H9 (cell line): ENCODE measurements around the gene DCC. TPM values are rescaled to one million over a fixed set of nuclear protein-coding genes. Genes with fewer than 3 reads are reported as not detected.

Experiments
- DNase-seq: peaks from one replicate; pipeline ENCODE4 v3.0.0-alpha.2; 2017
- H2AFZ ChIP-seq: one replicate; pipeline ENCODE4 v1.6.1; 2013; ENCODE audit warnings: mild to moderate bottlenecking, low read length, control low read depth, moderate library complexity
- H2AK5ac ChIP-seq: 2 replicates; pipeline ENCODE4 v1.6.1; 2013; ENCODE audit warnings: low read length, control low read depth, mixed read lengths; ENCODE audit not compliant: insufficient read length
- H2BK120ac ChIP-seq: one replicate; pipeline ENCODE4 v1.6.1; 2013; ENCODE audit warnings: low read depth, mild to moderate bottlenecking, low read length, control low read depth, inconsistent platforms; ENCODE audit not compliant: poor library complexity, severe bottlenecking
- H2BK12ac ChIP-seq: 2 replicates; pipeline ENCODE4 v1.6.1; 2013; ENCODE audit warnings: low read length, control low read depth, mixed read lengths, low read depth; ENCODE audit not compliant: insufficient read length
- H2BK15ac ChIP-seq: 2 replicates; pipeline ENCODE4 v1.6.1; 2013; ENCODE audit warnings: low read depth, low read length, control low read depth
- H2BK20ac ChIP-seq: one replicate; pipeline ENCODE4 v1.6.1; 2013; ENCODE audit warnings: low read depth, mild to moderate bottlenecking, low read length, control low read depth, inconsistent platforms; ENCODE audit not compliant: poor library complexity, severe bottlenecking
- H2BK5ac ChIP-seq: 2 replicates; pipeline ENCODE4 v1.6.1; 2013; ENCODE audit warnings: low read length, control low read depth, mixed read lengths; ENCODE audit not compliant: insufficient read length
- H3K14ac ChIP-seq: 2 replicates; pipeline ENCODE4 v1.6.1; 2013; ENCODE audit warnings: low read length, control low read depth; ENCODE audit not compliant: insufficient read depth
- H3K18ac ChIP-seq: 2 replicates; pipeline ENCODE4 v1.6.1; 2013; ENCODE audit warnings: low read depth, mild to moderate bottlenecking, mixed read lengths, low read length, control low read depth; ENCODE audit not compliant: insufficient read length
- H3K23ac ChIP-seq: 2 replicates; pipeline ENCODE4 v1.6.1; 2013; ENCODE audit warnings: low read length, control low read depth, mixed read lengths, low read depth; ENCODE audit not compliant: insufficient read length
- H3K23me2 ChIP-seq: 2 replicates; pipeline ENCODE4 v1.6.1; 2013; ENCODE audit warnings: low read depth, mild to moderate bottlenecking, mixed read lengths, low read length, control low read depth; ENCODE audit not compliant: insufficient read length, poor library complexity, severe bottlenecking
- H3K27ac ChIP-seq: 2 replicates; pipeline ENCODE4 v1.5.1; 2013; ENCODE audit warnings: low read length, control low read depth, mixed read lengths, low read depth; ENCODE audit not compliant: insufficient read length
- H3K27me3 ChIP-seq: 2 replicates; pipeline ENCODE4 v1.6.1; 2013; ENCODE audit warnings: low read length, control low read depth, inconsistent platforms; ENCODE audit not compliant: insufficient read depth
- H3K4ac ChIP-seq: 2 replicates; pipeline ENCODE4 v1.6.1; 2013; ENCODE audit warnings: low read depth, mild to moderate bottlenecking, control low read depth, inconsistent platforms, low read length, moderate library complexity
- H3K4me1 ChIP-seq: 2 replicates; pipeline ENCODE4 v1.6.1; 2013; ENCODE audit warnings: low read length, control low read depth, inconsistent platforms; ENCODE audit not compliant: insufficient read depth
- H3K4me2 ChIP-seq: 2 replicates; pipeline ENCODE4 v1.6.1; 2013; ENCODE audit warnings: low read length, control low read depth, mixed read lengths; ENCODE audit not compliant: insufficient read length, insufficient read depth
- H3K56ac ChIP-seq: 2 replicates; pipeline ENCODE4 v1.6.1; 2013; ENCODE audit warnings: low read depth, mild to moderate bottlenecking, mixed read lengths, low read length, control low read depth; ENCODE audit not compliant: insufficient read length
- H3K79me1 ChIP-seq: 2 replicates; pipeline ENCODE4 v1.6.1; 2013; ENCODE audit warnings: low read depth, mild to moderate bottlenecking, moderate library complexity, low read length, control low read depth, inconsistent platforms; ENCODE audit not compliant: insufficient read depth, poor library complexity, severe bottlenecking
- H3K79me2 ChIP-seq: 2 replicates; pipeline ENCODE4 v1.6.1; 2013; ENCODE audit warnings: low read length, control low read depth, inconsistent platforms; ENCODE audit not compliant: insufficient read depth
- H3K9ac ChIP-seq: 2 replicates; pipeline ENCODE4 v1.6.1; 2013; ENCODE audit warnings: low read length, control low read depth, mixed read lengths; ENCODE audit not compliant: insufficient read length; ENCODE audit errors: extremely low read depth
- H3K9me3 ChIP-seq: one replicate; pipeline ENCODE4 v1.6.1; 2013; ENCODE audit warnings: low read depth, low read length, inconsistent platforms; ENCODE audit not compliant: control insufficient read depth
- H3T11ph ChIP-seq: one replicate; pipeline ENCODE4 v1.6.1; 2013; ENCODE audit warnings: mild to moderate bottlenecking, low read length, control low read depth, inconsistent platforms
- H4K20me1 ChIP-seq: one replicate; pipeline ENCODE4 v1.6.1; 2013; ENCODE audit not compliant: control insufficient read depth, insufficient read length, insufficient read depth
- H4K5ac ChIP-seq: 2 replicates; pipeline ENCODE4 v1.6.1; 2013; ENCODE audit warnings: low read depth, mild to moderate bottlenecking, mixed read lengths, low read length, control low read depth; ENCODE audit not compliant: insufficient read length
- H4K8ac ChIP-seq: replicated peaks from 2 replicates; pipeline ENCODE4 v1.6.1; 2013; ENCODE audit warnings: low read length, control low read depth, mixed read lengths, low read depth; ENCODE audit not compliant: insufficient read length
- H4K91ac ChIP-seq: 2 replicates; pipeline ENCODE4 v1.6.1; 2013; ENCODE audit warnings: low read depth, mild to moderate bottlenecking, moderate library complexity, mixed read lengths, low read length, control low read depth; ENCODE audit not compliant: insufficient read length
- H3K27ac Mint-ChIP-seq, 3 experiments: 2 replicates in 2 of 3; 3 replicates in 1 of 3; pipeline ENCODE4 v1.8.0; 2020 to 2021; ENCODE audit warnings: mixed read lengths in 3 of 3, mild to moderate bottlenecking in 1 of 3, moderate library complexity in 1 of 3
- H3K27me3 Mint-ChIP-seq: 2 replicates; pipeline ENCODE4 v1.8.0; 2021; ENCODE audit warnings: low read depth, mild to moderate bottlenecking, moderate library complexity, mixed read lengths
- H3K36me3 Mint-ChIP-seq, 3 experiments: 2 replicates in 2 of 3; 3 replicates in 1 of 3; pipeline ENCODE4 v1.8.0; 2020 to 2021; ENCODE audit warnings: low read depth in 3 of 3, mixed read lengths in 3 of 3; ENCODE audit not compliant: insufficient read depth in 1 of 3
- H3K4me1 Mint-ChIP-seq, 2 experiments: 2 replicates each; pipeline ENCODE4 v1.8.0; 2020; ENCODE audit warnings: mixed read lengths in 2 of 2
- H3K4me3 Mint-ChIP-seq, 2 experiments: 2 replicates in 1 of 2; 3 replicates in 1 of 2; pipeline ENCODE4 v1.8.0; 2020 to 2021; ENCODE audit warnings: mild to moderate bottlenecking in 2 of 2, mixed read lengths in 2 of 2, moderate library complexity in 1 of 2
- H3K9me3 Mint-ChIP-seq, 2 experiments: 2 replicates in 1 of 2; 3 replicates in 1 of 2; pipeline ENCODE4 v1.8.0; 2020; ENCODE audit warnings: mild to moderate bottlenecking in 2 of 2, mixed read lengths in 2 of 2, moderate library complexity in 1 of 2
- CTCF ChIP-seq: fragments of 200-600 bp; sonication (generic); conservative IDR thresholded peaks from 3 replicates; pipeline ENCODE4 v1.8.0; 2021; ENCODE audit warnings: antibody characterized with exemption, mild to moderate bottlenecking
- WGBS: extraction: QIAGEN DNeasy Blood & Tissue Kit; methylation state at CpG from one replicate; pipeline ENCODE4 v1.1.7; 2013; ENCODE audit warnings: missing lambda C conversion rate, low lambda C conversion rate, mixed read lengths; ENCODE audit not compliant: insufficient read length; ENCODE audit errors: extremely low coverage; 5-methylcytosine and 5-hydroxymethylcytosine counted together
- total RNA-seq: library from RNA; stranded (reverse); gene quantifications from 2 replicates; pipeline ENCODE4 v1.2.1, GENCODE V29; 2021

The DCC gene
- total RNA-seq, 1 experiment from 2014 or later, result 0.35 TPM

- H3K14ac ChIP-seq, result no peak overlapping the region
- H2BK12ac ChIP-seq, result no peak overlapping the region
- H2BK15ac ChIP-seq, result no peak overlapping the region
- WGBS, result no CpG with 5 or more reads among the region's 6 CpGs
- H3K4me2 ChIP-seq, result no peak overlapping the region
- H4K8ac ChIP-seq, result no peak overlapping the region
- no peak overlapping the region for H2BK120ac ChIP-seq
- no peak overlapping the region for H2BK20ac ChIP-seq
- no peak overlapping the region for H2AFZ ChIP-seq
- H3K56ac ChIP-seq, result no peak overlapping the region
- no peak overlapping the region for H3K27ac ChIP-seq
- H4K20me1 ChIP-seq, result no peaks in the 10 kb centered on the region
- peaks cover 4% of the 10 kb centered on the region in 2 experiments; a peak in 4 of 5 replicates for H3K9me3 Mint-ChIP-seq
- H3K79me1 ChIP-seq, result no peaks in the 10 kb centered on the region
- no peak for TF ChIP-seq CTCF
- no peak overlapping the region for H3K4ac ChIP-seq
- H3K27me3 Mint-ChIP-seq, result no peaks in the 10 kb centered on the region; the same call in 1 of the 2 replicates
- no peak for DNase-seq
- no peaks in the 10 kb centered on the region for H3K79me2 ChIP-seq
- H3K27ac Mint-ChIP-seq, result no peak overlapping the region
- no peak overlapping the region for H3K9ac ChIP-seq
- no peak overlapping the region for H4K5ac ChIP-seq
- H3K4me1 Mint-ChIP-seq, result no peaks in the 10 kb centered on the region
- no peak overlapping the region for H3K4me3 Mint-ChIP-seq
- H3K36me3 Mint-ChIP-seq, result peaks cover 2 to 6% (median 2%) of the 10 kb centered on the region in 3 experiments; a peak in 5 of 7 replicates
- no peak overlapping the region for H3T11ph ChIP-seq
- no peak overlapping the region for H2AK5ac ChIP-seq
- no peak overlapping the region for H4K91ac ChIP-seq
- H3K23ac ChIP-seq, result no peak overlapping the region
- no peak overlapping the region for H3K18ac ChIP-seq
- no peaks in the 10 kb centered on the region for H3K4me1 ChIP-seq
- H3K23me2 ChIP-seq, result no peaks in the 10 kb centered on the region
- H2BK5ac ChIP-seq, result no peak overlapping the region
- peaks cover 4% of the 10 kb centered on the region for H3K9me3 ChIP-seq
- H3K27me3 ChIP-seq, result no peaks in the 10 kb centered on the region
These were observed 159.0 kb downstream of the DCC start for GRCh38 chr18:52499016-52499415.
